HUES6 (cell line): ENCODE data around the gene LMBRD2.
"Not testable (repeated sequence)": the region's sequence is repeated elsewhere in the genome, so short reads cannot be mapped to it uniquely, and the experiment has no call there.

Experiments
- H3K27ac ChIP-seq: 2 replicates; pipeline ENCODE4 v1.7.0; 2013; ENCODE audit warnings: low read depth, mild to moderate bottlenecking, low read length, inconsistent platforms
- H3K27me3 ChIP-seq: 2 replicates; pipeline ENCODE4 v1.6.1; 2013; ENCODE audit warnings: low read length; ENCODE audit not compliant: control insufficient read depth, insufficient read depth
- H3K36me3 ChIP-seq: 2 replicates; pipeline ENCODE4 v1.6.1; 2013; ENCODE audit warnings: low read length; ENCODE audit not compliant: control insufficient read depth, insufficient read depth
- H3K4me1 ChIP-seq: 2 replicates; pipeline ENCODE4 v1.6.1; 2013; ENCODE audit warnings: low read length; ENCODE audit not compliant: control insufficient read depth, insufficient read depth
- H3K4me3 ChIP-seq: 2 replicates; pipeline ENCODE4 v1.5.1; 2013; ENCODE audit warnings: low read depth, low read length
- H3K9ac ChIP-seq: one replicate; pipeline ENCODE4 v1.6.1; 2013; ENCODE audit warnings: mild to moderate bottlenecking, low read length
- H3K9me3 ChIP-seq: 2 replicates; pipeline ENCODE4 v1.6.1; 2013; ENCODE audit warnings: low read depth, low read length; ENCODE audit not compliant: control insufficient read depth, insufficient read depth

The LMBRD2 gene

DNA sequence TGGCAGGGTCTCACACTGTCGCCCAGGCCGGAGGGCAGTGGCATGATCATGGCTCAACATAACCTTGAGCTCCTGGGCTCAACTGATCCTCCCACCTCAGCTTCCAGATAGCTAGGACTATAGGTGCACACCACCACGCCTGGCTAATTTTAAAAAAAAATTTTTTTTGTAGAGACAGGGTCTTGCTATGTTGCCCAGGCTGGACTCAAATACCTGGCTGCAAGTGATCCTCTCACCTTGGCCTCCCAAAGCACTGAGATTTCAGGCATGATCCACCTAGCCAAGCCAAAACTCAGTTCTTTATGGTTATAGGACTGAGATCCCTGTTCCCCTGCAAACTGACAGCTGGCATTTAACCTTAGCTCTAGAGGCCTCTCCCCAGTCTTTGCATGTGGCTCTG is 5.3 kb downstream of the LMBRD2 start:
- H3K4me3 ChIP-seq = no peak overlapping the region
- H3K27ac ChIP-seq = no peak overlapping the region
- H3K9ac ChIP-seq = no peak overlapping the region
- H3K4me1 ChIP-seq = no peaks in the 10 kb centered on the region; the same call in 1 of the 2 replicates
- H3K27me3 ChIP-seq = no peaks in the 10 kb centered on the region
- H3K36me3 ChIP-seq = peaks cover 2% of the 10 kb centered on the region; the same call in 1 of the 2 replicates
- no peaks in the 10 kb centered on the region for H3K9me3 ChIP-seq

DNA sequence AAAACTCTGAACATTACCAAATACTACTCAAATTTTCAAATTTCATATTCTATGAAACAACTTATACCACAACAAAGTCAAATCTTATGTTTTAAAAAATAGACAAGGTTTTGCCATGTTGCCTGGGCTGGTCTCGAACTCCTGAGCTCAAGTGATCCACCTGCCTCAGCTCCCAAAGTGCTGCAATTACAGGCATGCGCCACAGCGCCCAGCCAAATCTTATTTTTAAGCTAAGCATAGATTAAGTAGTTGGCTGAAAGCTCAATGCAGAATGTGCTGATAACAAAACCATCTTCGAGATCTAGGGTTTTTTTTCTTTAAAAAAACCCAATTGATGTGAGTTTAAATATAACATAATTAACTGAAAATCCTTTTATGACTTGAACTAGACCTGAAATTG is 6.4 kb downstream of the LMBRD2 start:
- H3K27ac ChIP-seq = no peak overlapping the region
- H3K27me3 ChIP-seq = no peaks in the 10 kb centered on the region
- no peak overlapping the region for H3K9ac ChIP-seq
- H3K4me1 ChIP-seq = no peaks in the 10 kb centered on the region; the same call in 1 of the 2 replicates
- H3K36me3 ChIP-seq = peaks cover 2% of the 10 kb centered on the region; the same call in 1 of the 2 replicates
- H3K4me3 ChIP-seq = no peak overlapping the region
- H3K9me3 ChIP-seq = no peaks in the 10 kb centered on the region

DNA sequence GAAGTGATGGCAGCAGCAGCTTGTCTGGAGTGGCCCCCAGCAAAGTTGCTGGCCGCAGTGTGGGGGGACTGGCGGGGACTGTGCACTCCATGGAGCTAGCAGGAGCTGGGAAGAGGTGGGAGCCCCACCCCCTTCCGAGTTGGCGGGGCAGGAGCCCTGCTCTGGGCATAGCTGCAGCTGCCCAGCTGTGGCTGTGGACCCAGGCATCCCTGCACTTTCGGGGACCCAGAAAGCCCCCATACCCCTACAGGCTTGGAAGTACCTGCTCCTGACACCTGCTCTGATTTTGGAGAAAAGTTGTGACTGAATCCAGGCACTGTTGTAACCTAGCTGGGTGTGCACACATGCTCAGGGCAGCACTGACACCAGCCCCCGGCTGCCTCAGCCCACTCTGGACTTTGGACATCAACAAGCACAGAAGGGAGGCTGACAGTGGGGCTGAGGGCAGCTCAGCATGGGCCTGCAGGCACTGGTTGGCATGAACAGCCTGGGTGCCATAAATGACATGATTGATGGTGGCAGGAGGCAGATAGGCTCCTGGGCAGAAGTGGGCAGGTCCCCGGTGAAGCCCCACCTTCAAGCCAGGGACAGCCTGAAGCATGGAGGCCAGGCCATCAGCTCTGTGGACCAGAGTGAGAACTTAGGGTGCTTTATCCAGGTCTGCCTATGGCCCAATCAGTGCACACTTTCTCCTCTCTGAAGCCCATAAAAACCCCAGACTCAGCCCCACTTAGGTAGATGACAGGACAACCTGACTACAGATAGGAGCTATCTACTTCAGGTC is 12.6 kb downstream of the LMBRD2 start:
- no peaks in the 10 kb centered on the region for H3K27me3 ChIP-seq
- peaks cover 2% of the 10 kb centered on the region for H3K36me3 ChIP-seq
- no peak overlapping the region for H3K4me3 ChIP-seq
- H3K9me3 ChIP-seq = peaks cover 4% of the 10 kb centered on the region; the same call in 1 of the 2 replicates
- H3K4me1 ChIP-seq = no peaks in the 10 kb centered on the region
- no peak overlapping the region for H3K9ac ChIP-seq
- no peak overlapping the region for H3K27ac ChIP-seq

DNA sequence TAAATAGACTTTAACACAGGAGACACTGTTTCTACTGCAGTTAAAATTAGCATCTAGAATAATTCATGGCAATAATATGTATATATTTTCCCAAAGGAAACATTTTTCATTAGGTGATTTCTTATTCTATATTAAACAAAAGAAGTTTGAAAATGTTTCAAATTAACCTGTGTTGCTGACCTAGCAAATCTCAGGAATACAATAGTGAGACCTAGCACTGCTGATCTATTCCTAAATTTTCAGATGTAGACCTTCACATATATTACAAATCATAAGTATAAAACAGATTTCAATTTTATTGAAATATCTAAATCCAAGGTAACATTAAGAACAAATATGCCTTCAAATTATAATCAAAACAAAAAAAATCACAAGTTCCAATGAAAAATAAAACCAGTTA is 15.1 kb downstream of the LMBRD2 start:
- H3K4me1 ChIP-seq = no peaks in the 10 kb centered on the region
- no peak overlapping the region for H3K4me3 ChIP-seq
- H3K9ac ChIP-seq = no peak overlapping the region
- peaks cover 4% of the 10 kb centered on the region; the same call in 1 of the 2 replicates for H3K9me3 ChIP-seq
- no peaks in the 10 kb centered on the region for H3K27me3 ChIP-seq
- no peak overlapping the region for H3K27ac ChIP-seq
- H3K36me3 ChIP-seq = no peaks in the 10 kb centered on the region; the same call in none of the 2 replicates

DNA sequence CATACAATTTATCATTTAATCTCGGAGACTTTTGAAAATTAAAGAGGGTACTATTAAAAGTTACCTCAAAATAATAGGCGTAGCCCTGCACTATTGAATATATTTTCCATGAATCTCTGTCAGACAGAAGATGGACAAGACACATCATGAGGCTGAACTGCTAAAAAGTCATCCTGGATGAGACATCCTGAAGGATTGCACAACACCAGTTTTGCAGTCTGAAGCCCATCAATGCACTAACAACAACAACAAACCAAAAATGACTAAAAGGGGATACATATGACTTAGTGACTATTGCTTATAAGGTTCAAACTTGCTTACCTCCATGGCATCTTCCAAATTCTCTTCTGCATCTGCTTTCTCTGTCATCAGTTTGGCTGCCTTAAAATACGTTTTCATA is 15.7 kb downstream of the LMBRD2 start:
- Histone ChIP-seq H3K27me3 (no peaks in the 10 kb centered on the region), H3K9me3 (peaks cover 4% of the 10 kb centered on the region; the same call in 1 of the 2 replicates), H3K9ac (no peak overlapping the region), H3K4me1 (no peaks in the 10 kb centered on the region), H3K36me3 (no peaks in the 10 kb centered on the region; the same call in none of the 2 replicates), H3K27ac (no peak overlapping the region), H3K4me3 (no peak overlapping the region)

DNA sequence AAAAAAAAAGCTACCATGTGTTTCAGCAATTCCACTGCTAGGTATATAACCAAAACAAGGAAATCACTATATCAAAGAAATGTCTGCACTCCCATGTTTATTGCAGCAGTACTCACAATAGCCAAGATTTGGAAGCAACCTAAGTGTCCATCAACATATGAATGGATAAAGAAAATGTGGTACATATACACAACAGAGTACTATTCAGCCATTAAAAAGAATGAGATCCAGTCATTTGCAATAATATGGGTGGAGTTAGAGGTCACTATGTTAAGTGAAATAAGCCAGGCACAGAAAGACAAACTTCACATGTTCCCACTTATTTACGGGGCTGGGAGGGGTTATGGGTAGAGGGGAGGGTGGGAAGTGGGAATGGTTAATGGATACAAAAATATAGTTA is 18.7 kb downstream of the LMBRD2 start:
- H3K9ac ChIP-seq, H3K27ac ChIP-seq, H3K27me3 ChIP-seq, H3K4me1 ChIP-seq, H3K36me3 ChIP-seq, H3K9me3 ChIP-seq, H3K4me3 ChIP-seq: not testable (repeated sequence)

DNA sequence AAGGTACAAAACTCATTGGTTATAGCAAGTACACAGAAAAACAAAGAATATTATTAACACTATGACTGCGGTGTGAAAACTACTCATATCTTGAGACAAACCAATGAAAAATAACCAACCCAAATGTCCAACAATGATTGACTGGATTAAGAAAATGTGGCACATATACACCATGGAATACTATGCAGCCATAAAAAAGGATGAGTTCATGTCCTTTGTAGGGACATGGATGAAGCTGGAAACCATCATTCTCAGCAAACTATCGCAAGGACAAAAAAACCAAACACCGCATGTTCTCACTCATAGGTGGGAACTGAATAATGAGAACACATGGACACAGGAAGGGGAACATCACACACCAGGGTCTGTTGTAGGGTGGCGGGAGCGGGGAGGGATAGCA is 22.0 kb downstream of the LMBRD2 start:
- not testable (repeated sequence) for H3K9me3 ChIP-seq, H3K27ac ChIP-seq, H3K9ac ChIP-seq, H3K4me3 ChIP-seq, H3K36me3 ChIP-seq, H3K4me1 ChIP-seq, H3K27me3 ChIP-seq

DNA sequence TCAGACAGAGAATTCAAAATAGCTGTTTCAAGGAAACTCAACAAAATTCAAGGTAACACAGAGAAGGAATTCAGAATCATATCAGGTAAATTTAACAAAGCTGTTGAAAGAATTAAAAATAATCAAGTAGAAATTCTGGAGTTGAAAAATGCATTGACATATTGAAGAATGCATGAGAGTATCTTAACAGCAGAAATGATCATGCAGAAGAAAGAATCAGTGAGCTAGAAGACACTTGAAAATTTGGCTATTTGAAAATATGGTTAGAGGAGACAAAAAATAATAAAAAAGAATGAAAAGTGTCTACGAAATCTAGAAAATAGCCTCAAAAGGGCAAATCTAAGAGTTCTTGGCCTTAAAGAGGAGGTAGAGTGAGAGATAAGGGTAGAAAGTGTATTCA is 22.9 kb downstream of the LMBRD2 start:
- Histone ChIP-seq H3K36me3 (no peaks in the 10 kb centered on the region), H3K4me3 (no peak overlapping the region), H3K4me1 (no peaks in the 10 kb centered on the region), H3K9ac (no peak overlapping the region), H3K9me3 (no peaks in the 10 kb centered on the region), H3K27me3 (no peaks in the 10 kb centered on the region), H3K27ac (no peak overlapping the region)

DNA sequence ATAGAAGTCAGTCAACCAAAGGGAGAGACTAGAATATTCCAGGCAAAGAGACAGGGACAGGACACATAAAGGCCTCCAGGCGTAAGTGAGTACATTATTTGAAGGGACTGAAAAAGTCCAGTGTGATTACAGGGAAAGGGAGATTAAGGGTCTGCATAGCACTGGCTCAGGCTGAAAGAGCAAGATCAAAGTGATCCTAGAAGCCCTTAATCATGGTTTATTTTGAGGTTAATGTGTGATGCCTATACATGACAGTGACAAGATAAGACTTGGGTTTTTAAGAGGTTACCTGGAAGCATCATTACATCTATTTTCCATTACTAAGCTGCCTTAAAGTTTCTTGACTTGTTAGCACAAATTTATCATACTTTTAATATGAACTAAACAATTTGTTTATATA is 25.8 kb downstream of the LMBRD2 start:
- Histone ChIP-seq H3K27ac (no peak overlapping the region), H3K9ac (no peak overlapping the region), H3K4me3 (no peak overlapping the region), H3K36me3 (no peaks in the 10 kb centered on the region), H3K4me1 (no peaks in the 10 kb centered on the region), H3K9me3 (no peaks in the 10 kb centered on the region), H3K27me3 (no peaks in the 10 kb centered on the region)

DNA sequence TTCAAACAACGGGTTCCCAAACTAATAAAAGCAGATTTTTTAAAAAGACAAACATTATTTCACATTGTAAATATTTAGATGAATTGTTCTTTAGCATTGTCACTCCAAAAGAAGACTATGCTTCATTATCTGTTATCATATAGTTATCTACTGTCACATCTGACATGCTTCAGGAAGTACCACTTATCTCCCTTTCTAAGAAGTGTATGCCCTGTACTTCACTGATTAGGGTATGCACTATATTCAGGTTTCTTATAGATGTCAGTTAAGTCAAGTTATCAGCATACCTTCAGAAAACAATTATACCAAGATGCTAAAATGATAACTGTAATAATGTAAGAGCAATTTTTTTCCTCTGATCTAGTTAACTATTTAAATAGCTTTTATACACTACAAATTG is 40.4 kb downstream of the LMBRD2 start:
- Histone ChIP-seq H3K27me3 (no peaks in the 10 kb centered on the region), H3K9me3 (no peaks in the 10 kb centered on the region), H3K36me3 (no peaks in the 10 kb centered on the region), H3K4me3 (no peak overlapping the region), H3K9ac (no peak overlapping the region), H3K4me1 (no peaks in the 10 kb centered on the region), H3K27ac (no peak overlapping the region)

DNA sequence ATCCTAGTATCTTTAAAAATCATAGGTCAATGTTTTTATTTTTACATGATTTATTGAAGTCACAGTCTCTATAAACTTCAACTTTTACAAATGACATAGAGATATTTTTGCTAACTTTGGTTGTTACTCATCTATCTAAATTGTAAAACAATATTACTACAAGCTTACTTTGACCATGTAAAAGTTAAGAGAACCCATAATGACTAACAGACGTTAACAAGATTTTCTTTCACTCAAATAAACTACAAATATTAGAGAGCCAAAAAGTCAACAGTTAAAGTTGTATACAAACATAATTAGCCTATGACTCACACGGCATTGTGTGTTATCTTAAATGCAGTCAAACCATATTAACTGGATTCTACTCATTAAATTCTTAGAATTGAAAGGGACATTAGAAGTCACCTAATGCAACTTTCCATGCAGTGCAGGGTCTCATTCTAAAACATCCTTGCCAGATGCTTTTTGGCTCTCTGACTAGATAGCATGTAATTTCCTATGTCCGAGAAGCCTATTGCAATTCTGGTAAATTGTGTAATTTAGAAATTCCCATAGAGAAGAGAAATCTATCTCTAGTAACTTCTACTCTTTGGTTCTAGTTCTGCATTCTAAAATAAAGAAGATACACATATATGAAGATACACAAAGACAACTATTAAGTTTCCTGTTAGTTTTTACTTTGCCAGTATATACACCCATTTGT is 42.8 kb downstream of the LMBRD2 start:
- Histone ChIP-seq H3K36me3 (peaks cover 2% of the 10 kb centered on the region; the same call in 1 of the 2 replicates), H3K9ac (no peak overlapping the region), H3K4me3 (no peak overlapping the region)

More for the DNA sequence above, 42.8 kb downstream of the LMBRD2 start:
- Histone ChIP-seq H3K27me3 (no peaks in the 10 kb centered on the region), H3K4me1 (no peaks in the 10 kb centered on the region), H3K27ac (no peak overlapping the region), H3K9me3 (no peaks in the 10 kb centered on the region)
